IMR-90 (cell line): ENCODE measurements around the gene CDHR2.

Experiments
- BHLHE40 ChIP-seq: fragments of 150-350 bp; IDR thresholded peaks from 2 replicates; pipeline ENCODE4 v1.6.1; 2016; ENCODE audit warnings: mild to moderate bottlenecking, low read depth, low read length
- CEBPB ChIP-seq: IDR thresholded peaks from 2 replicates; pipeline ENCODE4 v1.6.1; 2012; ENCODE audit warnings: low read depth, low read length, improper control_type of control experiment
- CHD1 ChIP-seq: IDR thresholded peaks from 2 replicates; pipeline ENCODE4 v1.6.1; 2012; ENCODE audit warnings: low read depth, low read length, improper control_type of control experiment
- FOS ChIP-seq: fragments of 150-350 bp; IDR thresholded peaks from 2 replicates; pipeline ENCODE4 v1.6.1; 2016; ENCODE audit warnings: low read depth, low read length
- MAFK ChIP-seq: IDR thresholded peaks from 2 replicates; pipeline ENCODE4 v1.6.1; 2012; ENCODE audit warnings: low read depth, low read length, improper control_type of control experiment
- MXI1 ChIP-seq: IDR thresholded peaks from 2 replicates; pipeline ENCODE4 v1.6.1; 2012; ENCODE audit warnings: low read depth, mild to moderate bottlenecking, low read length, moderate library complexity, borderline replicate concordance
- POLR2A ChIP-seq: IDR thresholded peaks from 2 replicates; pipeline ENCODE4 v1.6.1; 2012; ENCODE audit warnings: mild to moderate bottlenecking, low read depth, low read length
- RCOR1 ChIP-seq: IDR thresholded peaks from 2 replicates; pipeline ENCODE4 v1.6.1; 2012; ENCODE audit warnings: mild to moderate bottlenecking, low read length, improper control_type of control experiment; ENCODE audit not compliant: insufficient replicate concordance
- RFX5 ChIP-seq: IDR thresholded peaks from 2 replicates; pipeline ENCODE4 v1.8.0; 2012; ENCODE audit warnings: low read depth, mild to moderate bottlenecking, low read length, moderate library complexity
- TF ChIP-seq, protein P1 (sequence below): conservative IDR thresholded peaks from 2 replicates; pipeline ENCODE4 v1.5.1; 2012; ENCODE audit warnings: mild to moderate bottlenecking, low read depth, low read length, improper control_type of control experiment
- TF ChIP-seq, protein P2 (sequence below): fragments of 150-350 bp; IDR thresholded peaks from 2 replicates; pipeline ENCODE4 v1.6.1; 2016; ENCODE audit warnings: low read depth, mild to moderate bottlenecking, low read length, moderate library complexity, borderline replicate concordance
- TF ChIP-seq, protein P3 (sequence below): fragments of 150-350 bp; IDR thresholded peaks from 2 replicates; pipeline ENCODE4 v1.6.1; 2017; ENCODE audit warnings: mild to moderate bottlenecking, antibody characterized with exemption, low read length, low read depth

GRCh38 chr5:176606032-176606431 is 56.9 kb downstream of the CDHR2 start:
- no peak for TF ChIP-seq FOS
- no peak for TF ChIP-seq POLR2A
- no peak for TF ChIP-seq RFX5
- TF ChIP-seq, protein P1, sequence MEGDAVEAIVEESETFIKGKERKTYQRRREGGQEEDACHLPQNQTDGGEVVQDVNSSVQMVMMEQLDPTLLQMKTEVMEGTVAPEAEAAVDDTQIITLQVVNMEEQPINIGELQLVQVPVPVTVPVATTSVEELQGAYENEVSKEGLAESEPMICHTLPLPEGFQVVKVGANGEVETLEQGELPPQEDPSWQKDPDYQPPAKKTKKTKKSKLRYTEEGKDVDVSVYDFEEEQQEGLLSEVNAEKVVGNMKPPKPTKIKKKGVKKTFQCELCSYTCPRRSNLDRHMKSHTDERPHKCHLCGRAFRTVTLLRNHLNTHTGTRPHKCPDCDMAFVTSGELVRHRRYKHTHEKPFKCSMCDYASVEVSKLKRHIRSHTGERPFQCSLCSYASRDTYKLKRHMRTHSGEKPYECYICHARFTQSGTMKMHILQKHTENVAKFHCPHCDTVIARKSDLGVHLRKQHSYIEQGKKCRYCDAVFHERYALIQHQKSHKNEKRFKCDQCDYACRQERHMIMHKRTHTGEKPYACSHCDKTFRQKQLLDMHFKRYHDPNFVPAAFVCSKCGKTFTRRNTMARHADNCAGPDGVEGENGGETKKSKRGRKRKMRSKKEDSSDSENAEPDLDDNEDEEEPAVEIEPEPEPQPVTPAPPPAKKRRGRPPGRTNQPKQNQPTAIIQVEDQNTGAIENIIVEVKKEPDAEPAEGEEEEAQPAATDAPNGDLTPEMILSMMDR: no peak
- no peak for TF ChIP-seq BHLHE40
- no peak for TF ChIP-seq CEBPB
- TF ChIP-seq MAFK: no peak
- TF ChIP-seq RCOR1: no peak
- TF ChIP-seq, protein P2, sequence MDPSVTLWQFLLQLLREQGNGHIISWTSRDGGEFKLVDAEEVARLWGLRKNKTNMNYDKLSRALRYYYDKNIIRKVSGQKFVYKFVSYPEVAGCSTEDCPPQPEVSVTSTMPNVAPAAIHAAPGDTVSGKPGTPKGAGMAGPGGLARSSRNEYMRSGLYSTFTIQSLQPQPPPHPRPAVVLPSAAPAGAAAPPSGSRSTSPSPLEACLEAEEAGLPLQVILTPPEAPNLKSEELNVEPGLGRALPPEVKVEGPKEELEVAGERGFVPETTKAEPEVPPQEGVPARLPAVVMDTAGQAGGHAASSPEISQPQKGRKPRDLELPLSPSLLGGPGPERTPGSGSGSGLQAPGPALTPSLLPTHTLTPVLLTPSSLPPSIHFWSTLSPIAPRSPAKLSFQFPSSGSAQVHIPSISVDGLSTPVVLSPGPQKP: no peak
- TF ChIP-seq, protein P3, sequence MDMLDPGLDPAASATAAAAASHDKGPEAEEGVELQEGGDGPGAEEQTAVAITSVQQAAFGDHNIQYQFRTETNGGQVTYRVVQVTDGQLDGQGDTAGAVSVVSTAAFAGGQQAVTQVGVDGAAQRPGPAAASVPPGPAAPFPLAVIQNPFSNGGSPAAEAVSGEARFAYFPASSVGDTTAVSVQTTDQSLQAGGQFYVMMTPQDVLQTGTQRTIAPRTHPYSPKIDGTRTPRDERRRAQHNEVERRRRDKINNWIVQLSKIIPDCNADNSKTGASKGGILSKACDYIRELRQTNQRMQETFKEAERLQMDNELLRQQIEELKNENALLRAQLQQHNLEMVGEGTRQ: no peak
- TF ChIP-seq CHD1: no peak
- no peak for TF ChIP-seq MXI1
